Uterus (tissue), 2 donors: ENCODE data around the gene GAS5.

ENCODE experiments used
- POLR2A ChIP-seq, 2 donors: fragments of 450-650 bp; IDR thresholded peaks; one replicate each; pipeline ENCODE4 v1.6.1; 2016; ENCODE audit warnings: antibody characterized with exemption in 2 of 2, mild to moderate bottlenecking in 1 of 2, moderate library complexity in 1 of 2
- TF ChIP-seq, protein P1 (sequence below), 4 experiments: fragments of 200-600 bp in 2 of 4; fragments of 450-650 bp in 2 of 4; sonication (generic) in 2 of 4; IDR thresholded peaks; one replicate each; pipeline ENCODE4 v1.5.1; 2016 to 2019; ENCODE audit warnings: antibody characterized with exemption in 4 of 4, mild to moderate bottlenecking in 2 of 4, moderate library complexity in 1 of 4

DNA sequence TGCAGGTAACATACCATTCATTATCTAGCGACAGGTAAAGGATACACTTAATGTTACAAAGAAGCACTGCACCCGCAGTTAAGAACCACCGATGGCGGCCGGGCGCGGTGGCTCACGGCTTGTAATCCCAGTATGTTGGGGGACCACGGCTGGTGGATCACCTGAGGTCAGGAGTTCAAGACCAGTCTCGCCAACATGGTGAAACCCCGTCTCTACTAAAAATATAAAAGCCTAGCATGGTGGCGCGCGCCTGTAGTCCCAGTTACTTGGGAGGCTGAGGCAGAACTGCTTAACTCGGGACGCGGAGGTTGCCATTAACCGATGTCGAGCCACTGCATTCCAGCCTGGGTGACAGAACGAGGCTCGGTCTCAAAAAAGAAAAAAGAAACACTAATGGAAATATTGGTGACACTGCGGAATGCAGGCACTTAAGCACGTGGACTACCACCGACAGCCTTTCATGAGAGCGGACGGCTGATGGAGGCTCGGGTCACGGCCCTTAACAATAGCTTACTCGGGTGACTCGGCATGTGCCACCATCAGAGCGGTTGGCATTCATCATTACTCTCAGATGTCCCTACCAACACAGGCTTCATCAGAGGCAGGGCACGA is 542 bp downstream of the GAS5 start:
- TF ChIP-seq, protein P1, sequence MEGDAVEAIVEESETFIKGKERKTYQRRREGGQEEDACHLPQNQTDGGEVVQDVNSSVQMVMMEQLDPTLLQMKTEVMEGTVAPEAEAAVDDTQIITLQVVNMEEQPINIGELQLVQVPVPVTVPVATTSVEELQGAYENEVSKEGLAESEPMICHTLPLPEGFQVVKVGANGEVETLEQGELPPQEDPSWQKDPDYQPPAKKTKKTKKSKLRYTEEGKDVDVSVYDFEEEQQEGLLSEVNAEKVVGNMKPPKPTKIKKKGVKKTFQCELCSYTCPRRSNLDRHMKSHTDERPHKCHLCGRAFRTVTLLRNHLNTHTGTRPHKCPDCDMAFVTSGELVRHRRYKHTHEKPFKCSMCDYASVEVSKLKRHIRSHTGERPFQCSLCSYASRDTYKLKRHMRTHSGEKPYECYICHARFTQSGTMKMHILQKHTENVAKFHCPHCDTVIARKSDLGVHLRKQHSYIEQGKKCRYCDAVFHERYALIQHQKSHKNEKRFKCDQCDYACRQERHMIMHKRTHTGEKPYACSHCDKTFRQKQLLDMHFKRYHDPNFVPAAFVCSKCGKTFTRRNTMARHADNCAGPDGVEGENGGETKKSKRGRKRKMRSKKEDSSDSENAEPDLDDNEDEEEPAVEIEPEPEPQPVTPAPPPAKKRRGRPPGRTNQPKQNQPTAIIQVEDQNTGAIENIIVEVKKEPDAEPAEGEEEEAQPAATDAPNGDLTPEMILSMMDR (IDR thresholded peaks at IDR 0.05): no peak
- TF ChIP-seq POLR2A (IDR thresholded peaks at IDR 0.05): no peak
